ENCODE measurements around the gene CARMIL1.

CARMIL1 gene

GRCh38 chr6:25639653-25640052 is 360.5 kb downstream of the CARMIL1 start:
- no peak overlapping the region for H3K4me3 ChIP-seq (ENCODE audit: control insufficient read depth, low read depth, low read length)
- no peak for DNase-seq (ENCODE audit: low read depth)
- TF ChIP-seq, protein P1, sequence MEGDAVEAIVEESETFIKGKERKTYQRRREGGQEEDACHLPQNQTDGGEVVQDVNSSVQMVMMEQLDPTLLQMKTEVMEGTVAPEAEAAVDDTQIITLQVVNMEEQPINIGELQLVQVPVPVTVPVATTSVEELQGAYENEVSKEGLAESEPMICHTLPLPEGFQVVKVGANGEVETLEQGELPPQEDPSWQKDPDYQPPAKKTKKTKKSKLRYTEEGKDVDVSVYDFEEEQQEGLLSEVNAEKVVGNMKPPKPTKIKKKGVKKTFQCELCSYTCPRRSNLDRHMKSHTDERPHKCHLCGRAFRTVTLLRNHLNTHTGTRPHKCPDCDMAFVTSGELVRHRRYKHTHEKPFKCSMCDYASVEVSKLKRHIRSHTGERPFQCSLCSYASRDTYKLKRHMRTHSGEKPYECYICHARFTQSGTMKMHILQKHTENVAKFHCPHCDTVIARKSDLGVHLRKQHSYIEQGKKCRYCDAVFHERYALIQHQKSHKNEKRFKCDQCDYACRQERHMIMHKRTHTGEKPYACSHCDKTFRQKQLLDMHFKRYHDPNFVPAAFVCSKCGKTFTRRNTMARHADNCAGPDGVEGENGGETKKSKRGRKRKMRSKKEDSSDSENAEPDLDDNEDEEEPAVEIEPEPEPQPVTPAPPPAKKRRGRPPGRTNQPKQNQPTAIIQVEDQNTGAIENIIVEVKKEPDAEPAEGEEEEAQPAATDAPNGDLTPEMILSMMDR (conservative IDR thresholded peaks at IDR 0.05; ENCODE audit: control insufficient read depth, insufficient read depth, low read depth, low read length) = no peak

- no peak overlapping the region for H3K4me3 ChIP-seq (ENCODE audit: control insufficient read depth, low read depth, low read length)
- DNase-seq (ENCODE audit: low read depth) = no peak
- TF ChIP-seq, protein P1 (conservative IDR thresholded peaks at IDR 0.05; ENCODE audit: control insufficient read depth, insufficient read depth, low read depth, low read length) = no peak
Measured at GRCh38 chr6:25640446-25640845, 361.3 kb downstream of the CARMIL1 start.

DNA sequence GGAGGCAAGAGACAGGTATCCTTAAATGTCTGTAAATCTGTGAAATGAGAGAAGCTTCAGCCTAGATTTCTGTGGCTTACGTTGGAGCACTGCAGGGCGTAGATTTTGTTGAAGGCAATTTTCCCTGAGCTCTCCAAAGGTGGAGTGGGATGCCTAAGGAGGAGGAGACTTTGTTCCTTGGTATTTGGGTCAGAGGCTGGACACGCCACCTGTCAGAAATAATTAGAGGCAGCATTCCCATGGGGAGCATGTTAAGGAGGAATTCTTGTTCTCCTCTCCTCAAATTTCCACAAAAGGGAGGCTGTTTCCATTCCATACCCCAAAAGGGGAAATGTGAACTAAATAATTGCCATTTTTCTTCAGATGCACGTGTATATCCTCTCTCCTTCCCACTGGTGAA is 361.7 kb downstream of the CARMIL1 start:
- TF ChIP-seq, protein P1 (conservative IDR thresholded peaks at IDR 0.05; ENCODE audit: control insufficient read depth, insufficient read depth, low read depth, low read length) = no peak
- DNase-seq (ENCODE audit: low read depth) = no peak
- H3K4me3 ChIP-seq (ENCODE audit: control insufficient read depth, low read depth, low read length) = no peak overlapping the region

DNA sequence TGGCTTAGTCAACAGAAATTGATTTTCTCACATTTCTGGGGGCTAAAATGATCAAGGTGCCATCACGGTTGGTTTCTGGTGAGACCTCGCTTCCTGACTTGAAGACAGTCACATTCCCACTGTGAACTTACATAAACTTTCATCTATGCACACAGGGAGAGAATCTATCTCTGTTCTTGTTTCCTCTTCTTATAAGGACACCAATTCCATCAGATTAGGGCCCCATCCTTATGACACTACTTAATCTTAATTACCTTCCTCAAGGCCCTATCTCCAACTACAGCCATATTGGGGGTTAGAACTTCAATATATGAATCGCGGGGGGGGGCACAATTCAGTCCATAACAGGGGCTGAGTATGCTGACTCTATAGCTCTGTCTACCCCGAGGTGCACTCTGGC is 362.2 kb downstream of the CARMIL1 start:
- TF ChIP-seq, protein P1 (conservative IDR thresholded peaks at IDR 0.05; ENCODE audit: control insufficient read depth, insufficient read depth, low read depth, low read length) = no peak
- DNase-seq (ENCODE audit: low read depth) = no peak
- H3K4me3 ChIP-seq (ENCODE audit: control insufficient read depth, low read depth, low read length) = no peak overlapping the region

DNA sequence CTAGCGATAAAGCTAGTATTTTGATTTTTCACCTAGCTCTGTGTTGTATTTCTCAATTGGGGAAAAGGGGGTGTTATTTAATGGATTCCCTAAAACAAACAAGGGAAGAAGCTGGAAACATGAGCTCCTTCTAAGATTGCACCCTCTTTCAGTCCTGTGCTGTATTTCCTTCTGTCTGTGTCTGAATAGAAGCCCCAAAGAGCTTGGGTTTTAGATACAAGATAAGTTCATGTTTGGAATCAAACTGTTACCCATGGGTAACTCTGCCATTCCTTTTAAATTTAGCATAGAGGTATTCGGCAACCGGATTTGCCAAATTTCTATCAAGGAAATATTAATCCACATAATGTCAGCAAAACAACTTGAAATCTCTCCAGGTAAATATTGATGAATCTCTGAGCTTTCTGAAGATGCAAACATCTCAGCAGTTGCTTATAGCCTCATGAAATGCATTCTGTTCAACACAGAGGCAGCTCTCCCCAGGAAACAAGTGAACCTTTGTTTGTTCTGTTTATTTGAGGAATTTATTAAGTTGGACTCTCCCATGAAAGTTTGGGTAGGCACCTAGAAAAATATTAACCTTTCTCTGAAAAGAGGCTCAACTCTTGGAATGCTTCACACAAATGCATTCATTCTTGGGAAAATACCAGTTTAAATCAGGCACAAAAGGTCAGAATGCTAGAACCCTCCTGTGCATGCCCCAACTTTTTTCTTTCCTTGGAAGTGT is 362.9 kb downstream of the CARMIL1 start:
- no peak overlapping the region for H3K4me3 ChIP-seq (ENCODE audit: control insufficient read depth, low read depth, low read length)
- TF ChIP-seq, protein P1 (conservative IDR thresholded peaks at IDR 0.05; ENCODE audit: control insufficient read depth, insufficient read depth, low read depth, low read length) = no peak
- no peak for DNase-seq (ENCODE audit: low read depth)

DNA sequence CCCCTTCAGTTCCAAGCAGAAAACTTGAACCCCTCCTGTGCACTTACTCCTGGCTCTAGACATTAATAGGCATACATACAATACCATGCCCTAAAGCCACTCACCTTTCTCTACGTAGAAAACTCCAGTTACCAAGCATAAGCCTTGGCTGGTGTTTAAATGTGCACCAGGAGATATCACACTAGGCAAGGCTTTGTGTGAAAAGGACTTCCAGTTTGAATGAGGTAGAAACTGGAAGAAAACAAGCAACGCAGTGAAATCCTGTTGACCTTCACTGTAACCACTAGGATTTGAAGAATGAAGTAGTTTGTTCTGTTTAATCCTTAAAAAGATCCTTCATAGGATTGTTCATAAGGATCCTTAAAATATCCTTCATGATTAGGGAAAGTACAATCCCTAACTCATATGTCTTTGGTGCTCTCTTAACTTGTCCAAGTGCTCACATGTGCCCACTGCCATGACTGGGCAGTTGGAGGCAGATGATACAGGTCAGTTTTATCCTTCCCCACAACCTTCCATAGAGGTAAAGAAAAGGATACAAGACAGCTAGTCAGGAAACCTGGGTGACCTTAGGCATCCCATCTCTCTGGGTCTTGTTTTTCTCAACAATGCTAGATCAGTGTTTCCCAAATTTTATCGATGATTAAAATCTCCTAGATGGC is 363.6 kb downstream of the CARMIL1 start:
- no peak for DNase-seq (ENCODE audit: low read depth)
- H3K4me3 ChIP-seq (ENCODE audit: control insufficient read depth, low read depth, low read length) = no peak overlapping the region
- TF ChIP-seq, protein P1 (conservative IDR thresholded peaks at IDR 0.05; ENCODE audit: control insufficient read depth, insufficient read depth, low read depth, low read length) = no peak

Data from fibroblast of mammary gland (primary cell).